Measurements from ENCODE around the gene SH2D4B. TPM values are rescaled to one million over a fixed set of nuclear protein-coding genes. Genes with fewer than 3 reads are reported as not detected.

SH2D4B gene
- total and polyA plus RNA-seq, 2 of the 13 experiments (the other 11 are each of a cell fraction or from before 2014, with no cell fraction given) = not detected

DNA sequence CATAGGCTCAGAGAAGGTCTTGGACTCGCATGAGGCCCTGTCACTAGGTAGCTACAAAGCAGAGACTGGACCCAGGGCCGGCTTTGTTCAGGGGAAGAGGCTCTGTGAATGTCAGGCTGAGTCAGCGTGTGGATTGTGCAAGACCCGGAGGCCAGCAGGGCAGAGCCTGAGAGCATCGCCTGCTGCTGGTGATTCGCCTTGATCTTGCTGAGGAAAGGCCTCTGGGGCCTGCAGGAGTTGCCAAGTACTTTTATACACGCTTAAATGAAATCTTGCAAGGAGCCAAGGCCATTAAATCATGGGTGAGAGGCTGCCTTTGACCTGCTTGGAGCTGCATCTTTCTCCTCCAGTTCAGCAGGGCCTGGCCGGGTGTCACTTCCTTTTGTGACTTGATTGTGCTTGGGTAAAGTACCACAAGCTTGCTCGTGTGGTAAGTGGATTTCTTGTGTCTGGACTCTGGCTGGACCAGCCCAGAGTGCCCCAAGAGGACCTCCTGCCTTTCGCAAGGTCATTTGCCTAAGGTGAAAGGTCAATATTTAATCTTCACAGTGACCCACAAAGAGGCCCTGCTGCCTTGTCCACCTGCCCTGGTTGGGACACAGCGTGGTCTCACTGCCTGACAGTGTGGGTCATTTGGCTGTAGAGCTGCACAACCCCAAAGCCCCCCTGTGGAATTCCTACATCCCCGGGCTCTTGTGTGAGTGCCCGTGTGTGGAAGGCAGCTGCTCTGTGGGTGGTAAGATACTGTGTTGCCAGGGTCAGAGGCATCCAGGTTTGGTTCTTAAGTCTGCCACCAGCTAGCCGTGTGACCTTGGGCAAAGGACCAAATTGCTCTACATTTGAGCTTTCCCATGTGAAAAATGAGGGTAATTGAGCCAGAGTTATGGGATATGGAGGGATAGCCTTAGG lies 38.6 kb upstream of the SH2D4B start (continued):
- TF ChIP-seq, protein P1, sequence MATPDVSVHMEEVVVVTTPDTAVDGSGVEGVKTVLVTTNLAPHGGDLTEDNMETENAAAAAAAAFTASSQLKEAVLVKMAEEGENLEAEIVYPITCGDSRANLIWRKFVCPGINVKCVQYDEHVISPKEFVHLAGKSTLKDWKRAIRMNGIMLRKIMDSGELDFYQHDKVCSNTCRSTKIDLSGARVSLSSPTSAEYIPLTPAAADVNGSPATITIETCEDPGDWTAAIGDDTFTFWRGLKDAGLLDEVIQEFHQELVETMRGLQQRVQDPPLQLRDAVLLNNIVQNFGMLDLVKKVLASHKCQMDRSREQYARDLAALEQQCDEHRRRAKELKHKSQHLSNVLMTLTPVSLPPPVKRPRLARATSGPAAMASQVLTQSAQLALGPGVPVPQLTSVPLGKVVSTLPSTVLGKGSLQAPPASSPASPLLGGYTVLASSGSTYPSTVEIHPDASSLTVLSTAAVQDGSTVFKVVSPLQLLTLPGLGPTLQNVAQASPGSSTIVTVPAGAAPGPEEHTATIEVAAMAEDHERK (CRISPR knock-in tag; IDR thresholded peaks at IDR 0.05; ENCODE audit: low read depth) = no peak
- TF ChIP-seq TRIM24 (CRISPR knock-in tag; IDR thresholded peaks at IDR 0.05) (0 out of 2 replicates have a peak, but pooled peaks have one; percentile 12), ZNF768 (CRISPR knock-in tag; IDR thresholded peaks at IDR 0.05) (0 out of 2 replicates have a peak, but pooled peaks have one; percentile 51), ELF4 (CRISPR knock-in tag; IDR thresholded peaks at IDR 0.05; ENCODE audit: borderline replicate concordance) (no peak), CREB1 (IDR thresholded peaks at IDR 0.05) (no peak), CREB1 (CRISPR knock-in tag; IDR thresholded peaks at IDR 0.05) (peak; percentile 46), SIN3B (IDR thresholded peaks at IDR 0.05; ENCODE audit: low read length) (no peak), SAFB2 (CRISPR knock-in tag; IDR thresholded peaks at IDR 0.05; ENCODE audit: borderline replicate concordance, low read depth) (0 out of 2 replicates have a peak, but pooled peaks have one; percentile 49), SP5 (CRISPR knock-in tag; IDR thresholded peaks at IDR 0.05; ENCODE audit: borderline replicate concordance, low read depth) (peak; percentile 64; the same call in 1 of the 2 replicates), MTA1 (CRISPR knock-in tag; IDR thresholded peaks at IDR 0.05; ENCODE audit: borderline replicate concordance) (peak; percentile 68; the same call in 1 of the 2 replicates), CAMTA2 (CRISPR knock-in tag; IDR thresholded peaks at IDR 0.05; ENCODE audit: borderline replicate concordance) (no peak), ZFP41 (CRISPR knock-in tag; IDR thresholded peaks at IDR 0.05; ENCODE audit: borderline replicate concordance) (no peak), GATAD1 (CRISPR knock-in tag; IDR thresholded peaks at IDR 0.05) (peak; percentile 64), DR1 (CRISPR knock-in tag; IDR thresholded peaks at IDR 0.05) (no peak; the same call in 1 of the 2 replicates), ZNF737 (CRISPR knock-in tag; IDR thresholded peaks at IDR 0.05; ENCODE audit: borderline replicate concordance) (0 out of 2 replicates have a peak, but pooled peaks have one; percentile 38)
- TF ChIP-seq, protein P2, sequence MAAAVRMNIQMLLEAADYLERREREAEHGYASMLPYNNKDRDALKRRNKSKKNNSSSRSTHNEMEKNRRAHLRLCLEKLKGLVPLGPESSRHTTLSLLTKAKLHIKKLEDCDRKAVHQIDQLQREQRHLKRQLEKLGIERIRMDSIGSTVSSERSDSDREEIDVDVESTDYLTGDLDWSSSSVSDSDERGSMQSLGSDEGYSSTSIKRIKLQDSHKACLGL (CRISPR knock-in tag; IDR thresholded peaks at IDR 0.05) = no peak
- TF ChIP-seq, protein P3, sequence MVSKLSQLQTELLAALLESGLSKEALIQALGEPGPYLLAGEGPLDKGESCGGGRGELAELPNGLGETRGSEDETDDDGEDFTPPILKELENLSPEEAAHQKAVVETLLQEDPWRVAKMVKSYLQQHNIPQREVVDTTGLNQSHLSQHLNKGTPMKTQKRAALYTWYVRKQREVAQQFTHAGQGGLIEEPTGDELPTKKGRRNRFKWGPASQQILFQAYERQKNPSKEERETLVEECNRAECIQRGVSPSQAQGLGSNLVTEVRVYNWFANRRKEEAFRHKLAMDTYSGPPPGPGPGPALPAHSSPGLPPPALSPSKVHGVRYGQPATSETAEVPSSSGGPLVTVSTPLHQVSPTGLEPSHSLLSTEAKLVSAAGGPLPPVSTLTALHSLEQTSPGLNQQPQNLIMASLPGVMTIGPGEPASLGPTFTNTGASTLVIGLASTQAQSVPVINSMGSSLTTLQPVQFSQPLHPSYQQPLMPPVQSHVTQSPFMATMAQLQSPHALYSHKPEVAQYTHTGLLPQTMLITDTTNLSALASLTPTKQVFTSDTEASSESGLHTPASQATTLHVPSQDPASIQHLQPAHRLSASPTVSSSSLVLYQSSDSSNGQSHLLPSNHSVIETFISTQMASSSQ (IDR thresholded peaks at IDR 0.05; ENCODE audit: low read depth) = peak; percentile 13; the same call in 1 of the 2 replicates
- TF ChIP-seq, protein P3 (CRISPR knock-in tag; IDR thresholded peaks at IDR 0.05; ENCODE audit: borderline replicate concordance) = peak; percentile 40; the same call in 1 of the 2 replicates
- TF ChIP-seq, protein P4, sequence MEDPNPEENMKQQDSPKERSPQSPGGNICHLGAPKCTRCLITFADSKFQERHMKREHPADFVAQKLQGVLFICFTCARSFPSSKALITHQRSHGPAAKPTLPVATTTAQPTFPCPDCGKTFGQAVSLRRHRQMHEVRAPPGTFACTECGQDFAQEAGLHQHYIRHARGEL (CRISPR knock-in tag; IDR thresholded peaks at IDR 0.05) = no peak
- TF ChIP-seq, protein P5, sequence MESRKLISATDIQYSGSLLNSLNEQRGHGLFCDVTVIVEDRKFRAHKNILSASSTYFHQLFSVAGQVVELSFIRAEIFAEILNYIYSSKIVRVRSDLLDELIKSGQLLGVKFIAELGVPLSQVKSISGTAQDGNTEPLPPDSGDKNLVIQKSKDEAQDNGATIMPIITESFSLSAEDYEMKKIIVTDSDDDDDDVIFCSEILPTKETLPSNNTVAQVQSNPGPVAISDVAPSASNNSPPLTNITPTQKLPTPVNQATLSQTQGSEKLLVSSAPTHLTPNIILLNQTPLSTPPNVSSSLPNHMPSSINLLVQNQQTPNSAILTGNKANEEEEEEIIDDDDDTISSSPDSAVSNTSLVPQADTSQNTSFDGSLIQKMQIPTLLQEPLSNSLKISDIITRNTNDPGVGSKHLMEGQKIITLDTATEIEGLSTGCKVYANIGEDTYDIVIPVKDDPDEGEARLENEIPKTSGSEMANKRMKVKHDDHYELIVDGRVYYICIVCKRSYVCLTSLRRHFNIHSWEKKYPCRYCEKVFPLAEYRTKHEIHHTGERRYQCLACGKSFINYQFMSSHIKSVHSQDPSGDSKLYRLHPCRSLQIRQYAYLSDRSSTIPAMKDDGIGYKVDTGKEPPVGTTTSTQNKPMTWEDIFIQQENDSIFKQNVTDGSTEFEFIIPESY (CRISPR knock-in tag; IDR thresholded peaks at IDR 0.05) = peak; percentile 46; the same call in 1 of the 2 replicates

All from HepG2 (cell line).